COLO668 (cell line): ENCODE measurements around the gene NDUFB1.

ENCODE experiments used
- DNase-seq: peaks from one replicate; lab custom pipeline; 2025; ENCODE audit not compliant: unreplicated experiment; lab: John Stamatoyannopoulos, UW

Gene NDUFB1

DNA sequence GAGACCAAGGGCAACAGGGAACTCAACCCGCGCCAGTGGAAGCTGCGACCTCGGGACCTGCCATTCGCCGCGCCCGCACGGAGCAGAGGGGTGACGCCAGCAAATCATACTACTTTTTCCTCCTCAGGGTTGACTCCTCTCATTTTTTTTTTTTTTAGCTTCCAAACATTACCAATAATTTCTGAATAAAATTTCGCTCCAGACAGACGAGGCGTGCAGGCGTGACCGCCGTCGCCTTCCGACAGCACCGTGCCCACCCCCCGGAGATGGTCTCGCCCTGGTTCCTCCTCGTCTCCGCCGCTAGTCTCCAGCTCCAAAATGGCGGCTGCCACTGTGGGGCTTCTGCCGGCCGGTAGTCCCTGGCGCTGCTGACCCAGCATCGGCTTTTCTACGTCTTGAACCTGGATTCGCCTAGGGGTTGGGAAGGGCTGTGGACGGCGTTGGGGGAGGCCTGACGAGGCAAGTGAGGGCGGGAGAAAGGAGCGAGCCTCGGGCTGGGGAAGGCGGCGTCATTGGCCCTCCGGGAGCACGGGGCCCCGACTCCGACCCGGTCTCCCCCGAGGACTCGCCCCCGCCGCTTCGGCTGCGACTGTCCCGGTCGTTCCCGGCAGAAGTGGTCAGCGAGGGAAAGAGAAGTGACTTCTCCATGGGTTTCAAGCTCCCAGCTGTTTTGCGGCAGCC, at the start of gene NDUFB1, which contains the start of gene CPSF2:
NDUFB1 (minus strand) TSS at position 37 of the 681 bp plus-strand sequence. CDS start 4,069 bp downstream, outside the sequence.
CPSF2 (plus strand) TSS at position 300 of the 681 bp plus-strand sequence. CDS start 9,016 bp downstream, outside the sequence.
- peak; percentile 90 for DNase-seq

GRCh38 chr14:92164958-92165357, 43.5 kb upstream of the NDUFB1 start:
- no peak for DNase-seq

DNA sequence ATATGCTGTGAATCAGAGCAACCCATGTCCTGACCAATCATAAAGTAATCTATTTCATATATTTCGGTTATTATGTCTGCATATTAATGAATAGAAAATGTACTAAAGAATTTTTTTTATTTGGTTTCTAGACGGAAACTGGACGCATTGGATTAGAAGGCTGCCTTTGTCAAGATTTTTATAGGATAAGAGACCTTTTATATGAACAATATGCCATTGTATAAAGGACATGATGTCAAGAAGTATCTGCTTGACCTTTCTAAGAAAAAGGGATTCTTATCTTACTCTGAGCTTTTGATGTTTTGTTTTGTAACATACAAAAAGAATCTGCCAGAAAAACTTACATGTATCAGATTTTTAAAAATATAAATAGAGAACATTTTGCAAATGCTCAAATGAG, 40.0 kb upstream of the NDUFB1 start:
- no peak for DNase-seq

- no peak for DNase-seq
Observed at GRCh38 chr14:92160619-92161018, 39.1 kb upstream of the NDUFB1 start.

DNA sequence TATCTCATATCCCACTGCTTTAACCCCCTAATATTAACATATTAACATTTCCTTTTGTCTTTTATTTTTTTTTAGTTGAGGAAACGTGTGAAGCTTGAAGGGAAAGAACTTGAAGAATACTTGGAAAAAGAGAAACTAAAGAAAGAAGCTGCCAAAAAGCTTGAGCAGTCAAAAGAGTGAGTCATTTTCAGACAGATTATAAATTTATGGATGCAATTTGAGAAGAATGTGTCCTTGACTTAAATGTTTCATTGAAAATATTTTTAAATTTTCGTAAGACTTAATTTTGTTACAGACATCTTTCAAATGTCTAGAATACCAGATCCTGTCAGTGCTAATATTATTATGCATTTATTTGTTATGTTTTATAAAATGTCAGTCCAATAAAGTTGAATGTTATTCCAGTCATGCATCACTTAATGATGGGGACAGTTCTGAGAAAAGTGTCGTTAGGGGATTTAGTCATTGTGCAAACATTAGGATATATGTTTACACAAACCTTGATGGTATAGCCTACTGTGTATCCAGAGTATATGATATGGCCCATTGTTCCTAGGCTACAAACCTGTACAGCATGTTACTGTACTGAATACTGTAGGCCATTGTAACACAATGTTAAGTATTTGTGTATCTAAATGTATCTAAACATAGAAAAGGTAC, 32.9 kb upstream of the NDUFB1 start:
- DNase-seq, result peak; percentile 19

GRCh38 chr14:92153581-92153980, 32.1 kb upstream of the NDUFB1 start:
- no peak for DNase-seq

GRCh38 chr14:92144708-92145107, 23.2 kb upstream of the NDUFB1 start:
- no peak for DNase-seq

DNA sequence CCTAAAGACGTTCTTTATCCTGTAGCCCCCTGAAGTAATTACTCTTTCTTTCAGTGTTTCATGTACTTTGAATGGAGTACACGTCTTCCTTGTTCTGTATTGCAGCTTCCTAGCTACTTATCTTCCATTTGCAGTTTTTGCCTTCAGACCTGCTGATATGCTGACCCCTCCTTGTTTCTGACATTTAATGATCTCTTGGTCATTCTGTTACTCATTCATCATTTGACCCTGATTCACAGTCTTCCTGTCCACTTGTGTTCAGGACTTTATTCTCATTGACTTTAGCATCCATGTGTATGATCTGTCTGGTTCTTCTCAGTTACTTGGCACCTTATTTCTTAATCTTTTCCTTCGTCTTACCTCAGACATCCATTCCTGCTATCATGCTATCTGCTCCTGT, 22.5 kb upstream of the NDUFB1 start:
- DNase-seq, result no peak

DNA sequence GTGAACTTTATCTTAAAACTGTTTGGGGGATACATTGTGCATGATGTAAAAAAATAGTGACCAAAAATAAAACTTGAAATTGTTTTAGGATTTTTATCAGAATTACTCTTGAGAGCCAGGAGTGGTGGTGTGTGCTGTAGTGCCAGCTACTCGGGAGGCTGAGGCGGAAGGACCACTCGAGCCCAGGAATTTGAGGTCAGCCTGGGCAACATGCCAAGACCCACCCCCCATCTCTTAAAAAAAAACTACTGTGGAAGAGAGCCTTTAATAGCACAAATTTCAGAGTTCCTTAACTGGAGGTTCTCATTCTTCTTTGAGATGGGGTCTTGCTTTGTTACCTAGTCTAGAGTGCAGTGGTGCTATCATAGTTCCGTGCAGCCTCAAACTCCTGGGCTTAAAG, 21.8 kb upstream of the NDUFB1 start:
- no peak for DNase-seq

GRCh38 chr14:92135269-92135668, 13.8 kb upstream of the NDUFB1 start:
- DNase-seq, result no peak

DNA sequence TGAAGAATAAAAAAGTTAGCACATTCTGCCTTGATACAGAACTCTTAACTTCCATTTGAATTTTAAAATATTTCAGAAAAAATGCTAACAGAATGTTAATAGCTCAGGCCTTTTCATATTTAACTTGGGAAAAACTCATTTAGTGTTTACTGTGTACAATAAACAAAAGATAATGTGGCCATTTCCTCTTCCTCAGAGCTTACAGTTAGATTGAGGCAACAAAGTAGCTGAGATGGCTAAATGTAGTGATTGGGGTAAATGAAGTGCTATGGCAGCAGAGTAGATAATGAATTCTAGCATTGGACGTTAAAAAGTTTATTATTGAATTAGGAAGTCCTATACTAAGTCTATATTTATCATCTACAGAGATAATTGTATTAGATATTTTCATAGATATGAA, 12.9 kb upstream of the NDUFB1 start:
- no peak for DNase-seq

- DNase-seq, result no peak
Observed at GRCh38 chr14:92122761-92123160, 1.3 kb upstream of the NDUFB1 start.

- DNase-seq, result peak; percentile 45
Observed at GRCh38 chr14:92122351-92122677, 808 bp upstream of the NDUFB1 start.

- DNase-seq, result peak; percentile 50
Observed at GRCh38 chr14:92121207-92121669, 268 bp downstream of the NDUFB1 start.

GRCh38 chr14:92109490-92109889, 12.0 kb downstream of the NDUFB1 start:
- DNase-seq, result no peak

DNA sequence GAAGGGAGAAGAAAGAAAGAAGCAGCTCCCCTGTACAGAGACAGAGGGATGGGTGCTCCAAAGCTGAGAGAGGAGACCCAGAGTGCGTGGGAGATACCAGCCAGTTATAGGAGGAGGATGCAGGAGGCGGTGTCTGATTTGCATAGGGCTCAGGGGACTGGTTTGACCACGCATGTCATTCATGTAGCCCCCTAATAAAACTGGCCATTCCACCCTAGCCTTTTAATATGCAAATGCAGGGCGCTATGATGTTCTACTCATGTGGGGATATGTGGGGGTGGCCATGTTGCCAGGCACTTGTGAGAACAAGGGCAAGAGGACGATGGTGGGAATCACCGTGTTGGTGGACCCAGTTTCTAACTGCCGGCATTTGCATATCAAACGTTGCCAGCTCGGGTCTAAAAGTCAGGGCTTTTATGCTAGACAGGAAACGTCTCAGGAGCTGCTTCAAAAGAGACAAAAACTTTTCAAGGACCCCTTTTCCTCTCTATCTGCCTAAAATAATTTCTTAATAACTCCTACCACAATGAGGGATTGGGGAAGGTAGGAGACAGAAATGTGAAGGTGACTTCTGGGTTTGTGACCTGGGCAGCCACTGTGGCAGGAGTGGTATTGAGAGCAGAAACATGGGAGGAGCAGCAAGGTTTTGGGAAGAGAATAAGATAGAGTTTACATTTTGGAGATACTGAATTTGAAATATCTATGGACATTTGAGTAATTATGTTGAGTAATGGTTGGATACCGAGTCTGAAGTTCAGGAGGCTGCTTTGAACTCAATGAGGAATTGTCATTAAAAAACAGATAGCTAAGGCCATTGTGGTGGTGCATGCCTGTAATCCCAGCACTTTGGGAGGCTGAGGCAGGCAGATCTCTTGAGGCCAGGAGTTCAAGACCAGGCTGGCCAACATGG, 12.9 kb downstream of the NDUFB1 start:
- no peak for DNase-seq

DNA sequence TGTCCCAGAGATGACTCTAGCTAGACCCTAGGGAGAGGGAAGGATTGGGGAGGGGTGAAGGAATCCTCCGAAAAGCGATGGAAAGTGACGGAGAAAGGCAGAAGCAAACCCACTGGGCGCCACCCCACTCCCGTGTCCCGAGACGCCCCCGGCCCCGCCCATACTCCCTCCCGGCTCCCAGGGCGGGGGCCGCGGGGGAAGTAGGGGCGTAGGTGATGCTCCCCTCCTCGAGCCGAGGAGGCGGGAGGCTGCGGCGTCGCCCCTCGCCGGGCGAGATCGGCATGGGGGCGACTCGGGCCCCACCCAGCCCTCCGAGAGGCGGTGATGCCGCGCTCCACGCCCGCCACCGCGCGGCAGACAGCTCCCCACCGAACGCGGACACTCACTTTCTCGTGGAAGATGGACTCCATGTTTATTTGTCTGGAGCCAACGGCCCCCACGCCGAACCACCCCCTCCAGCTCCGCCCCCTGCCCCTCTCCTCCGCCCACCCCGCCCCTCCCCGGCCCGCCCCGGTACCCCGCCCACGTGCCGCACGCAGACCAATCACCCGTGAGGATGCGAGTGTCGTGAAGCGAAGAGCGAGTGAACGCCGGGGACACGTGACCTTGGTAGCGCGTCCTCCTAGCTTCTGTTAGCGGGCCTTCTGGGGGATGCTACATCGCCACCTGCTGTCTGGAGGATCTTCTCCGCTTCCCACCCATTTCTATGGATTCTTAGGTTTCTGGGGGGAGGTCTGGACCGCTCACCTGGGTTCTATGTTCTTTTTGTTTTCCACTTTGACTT, 15.2 kb downstream of the NDUFB1 start, which contains the start of gene ATXN3:
ATXN3 (minus strand) TSS at position 440 of the 784 bp plus-strand sequence; CDS start at position 410, 30 bp downstream.
- peak; percentile 98 for DNase-seq

DNA sequence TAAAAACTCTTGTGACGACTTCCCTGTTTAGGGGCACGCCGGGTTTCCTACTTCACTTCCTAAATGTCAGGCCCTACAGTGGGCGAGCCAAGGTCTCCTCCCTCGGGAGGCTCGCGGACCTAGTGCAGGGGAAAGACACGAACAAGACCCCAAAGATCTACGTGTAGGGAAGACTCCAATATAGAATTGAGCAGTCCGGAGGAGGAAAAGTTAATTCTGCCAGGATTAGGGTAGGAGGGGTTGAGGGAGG, 15.7 kb downstream of the NDUFB1 start:
- DNase-seq, result peak; percentile 39

DNA sequence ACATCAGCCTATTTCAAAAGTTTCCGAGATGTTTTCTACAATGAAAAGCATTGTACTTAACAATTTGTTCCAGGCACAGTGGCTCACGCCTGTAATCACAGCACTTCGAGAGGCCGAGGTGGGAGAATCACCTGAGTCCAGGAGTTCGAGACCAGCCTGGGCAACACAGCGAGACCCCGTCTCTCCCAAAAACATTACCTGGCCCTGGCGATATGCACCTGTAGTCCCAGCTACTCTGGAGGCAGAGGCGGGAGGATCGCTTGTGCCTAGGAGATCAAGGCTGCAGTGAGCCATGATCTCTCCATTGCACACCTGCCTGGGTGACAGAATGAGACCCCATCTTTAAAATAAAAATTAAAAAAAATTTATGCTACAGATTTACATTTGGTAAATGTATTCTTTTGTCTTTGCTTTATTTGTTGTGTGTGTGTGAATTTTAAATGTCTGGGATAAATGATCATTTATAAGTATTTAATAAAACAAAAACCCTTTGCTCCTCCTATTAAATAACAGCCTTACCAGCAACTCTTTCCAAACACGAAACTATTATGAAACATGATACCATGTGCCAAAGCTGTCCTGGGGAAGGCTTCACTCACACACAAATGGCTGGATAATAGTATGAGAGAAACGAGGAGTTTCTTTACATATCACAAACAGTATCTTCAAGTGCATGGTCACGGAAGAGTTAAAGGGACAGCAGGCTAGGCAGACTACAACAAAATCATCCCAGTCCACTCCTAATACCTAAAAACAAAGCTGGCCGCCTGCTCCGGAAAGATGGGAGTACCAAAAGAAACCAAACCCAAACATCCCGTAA, 16.2 kb downstream of the NDUFB1 start:
- DNase-seq, result no peak

DNA sequence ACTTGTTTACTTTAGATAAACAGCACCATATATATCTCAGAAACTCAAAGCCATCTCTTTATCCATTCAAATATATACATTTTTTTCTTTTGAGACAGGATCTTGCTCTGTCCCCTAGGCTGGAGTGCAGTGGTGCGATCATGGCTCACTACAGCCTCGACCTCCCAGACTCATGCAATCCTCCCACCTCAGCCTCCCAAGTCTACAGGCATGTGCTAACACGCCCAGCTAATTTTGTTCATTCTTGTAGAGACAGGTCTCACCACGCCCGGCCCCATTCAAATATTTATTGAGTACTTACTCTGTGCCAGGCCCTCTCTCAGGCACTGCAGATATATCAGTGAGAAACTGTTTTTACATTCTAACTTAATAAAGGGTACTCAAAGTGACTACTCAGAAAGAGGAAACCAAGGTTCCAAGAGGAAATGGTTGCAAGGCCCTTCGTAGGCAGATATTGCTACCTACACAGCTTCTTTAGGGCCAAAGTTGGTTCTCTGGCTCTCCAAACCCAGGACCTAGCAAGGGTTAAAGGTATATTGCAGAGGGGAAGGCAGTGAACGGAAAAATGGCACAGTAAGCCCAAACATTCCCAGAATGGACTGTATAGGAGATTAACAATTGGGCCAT, 18.0 kb downstream of the NDUFB1 start:
- DNase-seq, result no peak
